ENCODE results near the gene PLIN1.

DNA sequence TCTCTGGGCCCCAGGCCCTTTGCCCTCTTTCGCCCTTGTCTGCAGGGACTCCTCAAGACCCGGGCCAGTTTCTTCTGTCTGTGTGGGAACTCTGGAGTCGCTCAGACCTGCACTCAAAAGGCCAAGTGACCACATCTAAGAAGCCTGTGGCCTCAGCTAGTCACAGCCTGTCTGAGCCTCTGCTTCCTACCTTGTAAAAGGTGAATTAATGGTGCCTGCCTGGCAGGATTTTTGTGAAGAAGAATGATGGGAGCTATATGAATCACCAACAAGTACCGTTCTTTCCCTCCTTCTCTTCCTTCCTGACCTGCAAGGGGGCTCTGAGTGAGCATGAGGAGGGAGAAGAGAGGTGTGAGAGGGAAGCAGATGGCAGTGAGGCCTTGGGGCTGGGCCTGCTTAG, 7.5 kb downstream of the PLIN1 start:
- TF ChIP-seq, protein P1, sequence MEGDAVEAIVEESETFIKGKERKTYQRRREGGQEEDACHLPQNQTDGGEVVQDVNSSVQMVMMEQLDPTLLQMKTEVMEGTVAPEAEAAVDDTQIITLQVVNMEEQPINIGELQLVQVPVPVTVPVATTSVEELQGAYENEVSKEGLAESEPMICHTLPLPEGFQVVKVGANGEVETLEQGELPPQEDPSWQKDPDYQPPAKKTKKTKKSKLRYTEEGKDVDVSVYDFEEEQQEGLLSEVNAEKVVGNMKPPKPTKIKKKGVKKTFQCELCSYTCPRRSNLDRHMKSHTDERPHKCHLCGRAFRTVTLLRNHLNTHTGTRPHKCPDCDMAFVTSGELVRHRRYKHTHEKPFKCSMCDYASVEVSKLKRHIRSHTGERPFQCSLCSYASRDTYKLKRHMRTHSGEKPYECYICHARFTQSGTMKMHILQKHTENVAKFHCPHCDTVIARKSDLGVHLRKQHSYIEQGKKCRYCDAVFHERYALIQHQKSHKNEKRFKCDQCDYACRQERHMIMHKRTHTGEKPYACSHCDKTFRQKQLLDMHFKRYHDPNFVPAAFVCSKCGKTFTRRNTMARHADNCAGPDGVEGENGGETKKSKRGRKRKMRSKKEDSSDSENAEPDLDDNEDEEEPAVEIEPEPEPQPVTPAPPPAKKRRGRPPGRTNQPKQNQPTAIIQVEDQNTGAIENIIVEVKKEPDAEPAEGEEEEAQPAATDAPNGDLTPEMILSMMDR (IDR thresholded peaks at IDR 0.05 in 8 of 11, conservative IDR thresholded peaks at IDR 0.05 in 3 of 11) = no peak
- TF ChIP-seq POLR2A (IDR thresholded peaks at IDR 0.05) = no peak
